ENCODE data around the gene KIAA1328. TPM values are rescaled to one million over a fixed set of nuclear protein-coding genes. Genes with fewer than 3 reads are reported as not detected.

KIAA1328 gene
- total and polyA plus RNA-seq, 9 of the 15 experiments (the other 6 are each of a cell fraction or from before 2014, with no cell fraction given) = 4.0 to 8.6 (median 7.4) TPM

- CTCF ChIA-PET (ENCODE audit: low intra/inter-chr PET ratio) = no interaction called here
These were observed 331.3 kb downstream of the KIAA1328 start for GRCh38 chr18:37160038-37160820.

DNA sequence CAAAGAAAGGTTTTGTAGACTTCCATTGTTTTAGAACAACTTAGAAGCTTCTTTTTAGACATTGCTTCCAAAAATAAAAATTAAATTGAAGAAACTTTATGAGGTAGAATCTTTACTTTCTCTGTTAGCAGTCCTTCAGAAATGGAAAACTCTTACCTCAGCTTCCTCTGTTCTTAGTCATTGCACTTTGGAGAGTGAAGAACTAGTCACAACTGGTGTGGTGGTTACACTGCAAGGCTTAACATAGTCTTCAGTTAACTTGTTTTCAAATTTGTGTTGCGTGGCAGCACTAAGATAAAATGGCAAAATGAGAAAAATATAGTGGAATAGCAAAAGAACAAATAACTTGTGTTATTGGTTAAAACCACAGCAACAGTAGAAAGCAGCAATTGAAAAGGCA, 332.6 kb downstream of the KIAA1328 start:
- Histone ChIP-seq H3K9ac (ENCODE audit: insufficient read depth in 1 of 2, low read depth in 2 of 2, low read length in 2 of 2) (no peak overlapping the region), H3K9me3 (replicated peaks; ENCODE audit: control insufficient read depth, insufficient read depth, low read depth, low read length) (no peaks in the 10 kb centered on the region), H3K4me3 (no peak overlapping the region), H3K4me2 (ENCODE audit: insufficient read depth, low read length) (no peak overlapping the region), H3K36me3 (ENCODE audit: control insufficient read depth, insufficient read depth, low read length) (no peaks in the 10 kb centered on the region), H3K79me2 (ENCODE audit: control insufficient read depth, insufficient read depth, low read length) (no peaks in the 10 kb centered on the region), H4K20me1 (replicated peaks; ENCODE audit: control insufficient read depth, insufficient read depth, low read length) (no peaks in the 10 kb centered on the region), H3K4me1 (replicated peaks in 1 of 2; ENCODE audit: control insufficient read depth in 2 of 2, insufficient read depth in 2 of 2, low read length in 2 of 2) (no peaks in the 10 kb centered on the region), H3K9me1 (ENCODE audit: control insufficient read depth, insufficient read depth, low read length) (no peaks in the 10 kb centered on the region), H3K27ac (ENCODE audit: extremely low read depth, low read depth, low read length) (no peak overlapping the region), H3K27me3 (ENCODE audit: control insufficient read depth in 2 of 2, insufficient read depth in 2 of 2, low read length in 2 of 2) (no peaks in the 10 kb centered on the region), H2AFZ (ENCODE audit: low read depth, low read length) (no peak overlapping the region)
- CTCF ChIA-PET (ENCODE audit: low intra/inter-chr PET ratio) = no interaction called here
- FAIRE-seq (no peak), ATAC-seq (no peak), DNase-seq (ENCODE audit: extremely low read depth in 1 of 4, low spot score in 3 of 4) (no peak)
- 5% methylated on average over 1 of the region's 1 CpG for WGBS (ENCODE audit: insufficient coverage, low coverage, missing lambda C conversion rate)
- in situ Hi-C loops (cut with MboI) (no loop called here), intact Hi-C loops (cut with micrococcal nuclease) (no loop called here)
- POLR2A ChIA-PET = no interaction called here
- no TSS peak for BruUV-seq (replicated peaks)
- TF ChIP-seq RBFOX2 (IDR thresholded peaks at IDR 0.05; ENCODE audit: low read depth, low read length) (no peak), IFI16 (CRISPR knock-in tag; IDR thresholded peaks at IDR 0.05) (no peak)

More at GRCh38 chr18:37160038-37160820, 331.3 kb downstream of the KIAA1328 start:
- Histone ChIP-seq H3K79me2 (ENCODE audit: control insufficient read depth, insufficient read depth, low read length) (no peaks in the 10 kb centered on the region), H3K27ac (ENCODE audit: extremely low read depth, low read depth, low read length) (no peak overlapping the region), H3K9me3 (replicated peaks; ENCODE audit: control insufficient read depth, insufficient read depth, low read depth, low read length) (no peaks in the 10 kb centered on the region), H3K36me3 (ENCODE audit: control insufficient read depth, insufficient read depth, low read length) (no peaks in the 10 kb centered on the region), H3K4me1 (replicated peaks in 1 of 2; ENCODE audit: control insufficient read depth in 2 of 2, insufficient read depth in 2 of 2, low read length in 2 of 2) (no peaks in the 10 kb centered on the region), H3K4me3 (no peak overlapping the region), H3K9me1 (ENCODE audit: control insufficient read depth, insufficient read depth, low read length) (no peaks in the 10 kb centered on the region), H3K27me3 (ENCODE audit: control insufficient read depth in 2 of 2, insufficient read depth in 2 of 2, low read length in 2 of 2) (no peaks in the 10 kb centered on the region), H3K4me2 (ENCODE audit: insufficient read depth, low read length) (no peak overlapping the region), H2AFZ (ENCODE audit: low read depth, low read length) (no peak overlapping the region), H4K20me1 (replicated peaks; ENCODE audit: control insufficient read depth, insufficient read depth, low read length) (no peaks in the 10 kb centered on the region), H3K9ac (ENCODE audit: insufficient read depth in 1 of 2, low read depth in 2 of 2, low read length in 2 of 2) (no peak overlapping the region)
- FAIRE-seq (no peak), DNase-seq (ENCODE audit: extremely low read depth in 1 of 4, low spot score in 3 of 4) (no peak), ATAC-seq (no peak)
- no TSS peak for BruUV-seq (replicated peaks)
- TF ChIP-seq BRD9 (IDR thresholded peaks at IDR 0.05; ENCODE audit: low read depth, partially characterized antibody) = no peak
- TF ChIP-seq SMAD2 (IDR thresholded peaks at IDR 0.05; ENCODE audit: low read depth, low read length) = no peak
- TF ChIP-seq HCFC1 (IDR thresholded peaks at IDR 0.05; ENCODE audit: low read depth, low read length) = no peak
- no peak for TF ChIP-seq RCOR1 (IDR thresholded peaks at IDR 0.05; ENCODE audit: borderline replicate concordance in 1 of 2, low read depth in 2 of 2, low read length in 2 of 2)
- TF ChIP-seq U2AF1 (optimal IDR thresholded peaks at IDR 0.05; ENCODE audit: low read depth, low read length) = no peak
- no peak for TF ChIP-seq L3MBTL2 (IDR thresholded peaks at IDR 0.05)
- no peak for TF ChIP-seq POLR2H (tag; IDR thresholded peaks at IDR 0.05; ENCODE audit: low read depth)
- WGBS (ENCODE audit: insufficient coverage, low coverage, missing lambda C conversion rate) = 2% methylated on average over 3 of the region's 3 CpGs
- in situ Hi-C loops (cut with MboI) (no loop called here), intact Hi-C loops (cut with micrococcal nuclease) (no loop called here)
- POLR2A ChIA-PET = no interaction called here

All from K562 (cell line).